IPS-18a (cell line): Measurements from ENCODE around the gene HNRNPH3.
"Not testable (repeated sequence)": the region's sequence is repeated elsewhere in the genome, so short reads cannot be mapped to it uniquely, and the experiment has no call there.

ENCODE experiments used
- H3K27ac ChIP-seq: one replicate; pipeline ENCODE4 v1.5.1; 2013; ENCODE audit warnings: low read length
- H3K27me3 ChIP-seq: one replicate; pipeline ENCODE4 v1.6.1; 2013; ENCODE audit warnings: mild to moderate bottlenecking, low read length; ENCODE audit not compliant: control insufficient read depth, insufficient read depth
- H3K36me3 ChIP-seq: one replicate; pipeline ENCODE4 v1.6.1; 2013; ENCODE audit warnings: low read depth, low read length; ENCODE audit not compliant: control insufficient read depth
- H3K4me1 ChIP-seq: one replicate; pipeline ENCODE4 v1.6.1; 2013; ENCODE audit warnings: low read depth, low read length; ENCODE audit not compliant: control insufficient read depth
- H3K4me3 ChIP-seq: one replicate; pipeline ENCODE4 v1.5.1; 2013; ENCODE audit warnings: low read length
- H3K9ac ChIP-seq: one replicate; pipeline ENCODE4 v1.6.1; 2013; ENCODE audit warnings: mild to moderate bottlenecking, low read length, moderate library complexity
- H3K9me3 ChIP-seq: one replicate; pipeline ENCODE4 v1.6.1; 2013; ENCODE audit warnings: low read depth, low read length; ENCODE audit not compliant: control insufficient read depth

HNRNPH3 gene

GRCh38 chr10:68305854-68306253, 26.0 kb upstream of the HNRNPH3 start:
- no peak overlapping the region for H3K27ac ChIP-seq
- H3K9me3 ChIP-seq = no peaks in the 10 kb centered on the region
- no peaks in the 10 kb centered on the region for H3K27me3 ChIP-seq
- H3K9ac ChIP-seq = no peak overlapping the region
- H3K36me3 ChIP-seq = no peaks in the 10 kb centered on the region
- H3K4me3 ChIP-seq = no peak overlapping the region
- peaks cover 5% of the 10 kb centered on the region for H3K4me1 ChIP-seq

GRCh38 chr10:68310531-68310930, 21.3 kb upstream of the HNRNPH3 start:
- Histone ChIP-seq H3K4me1 (peaks cover 5% of the 10 kb centered on the region), H3K36me3 (no peaks in the 10 kb centered on the region), H3K4me3 (no peak overlapping the region), H3K27ac (no peak overlapping the region), H3K27me3 (no peaks in the 10 kb centered on the region), H3K9me3 (no peaks in the 10 kb centered on the region), H3K9ac (no peak overlapping the region)

- H3K4me3 ChIP-seq, H3K9me3 ChIP-seq, H3K4me1 ChIP-seq, H3K36me3 ChIP-seq, H3K27ac ChIP-seq, H3K9ac ChIP-seq, H3K27me3 ChIP-seq: not testable (repeated sequence)
Measured at GRCh38 chr10:68314930-68315329, 16.9 kb upstream of the HNRNPH3 start.

GRCh38 chr10:68315582-68315981, 16.3 kb upstream of the HNRNPH3 start:
- no peak overlapping the region for H3K9ac ChIP-seq
- H3K36me3 ChIP-seq = no peaks in the 10 kb centered on the region
- no peaks in the 10 kb centered on the region for H3K27me3 ChIP-seq
- H3K9me3 ChIP-seq = peaks cover 5% of the 10 kb centered on the region
- H3K27ac ChIP-seq = no peak overlapping the region
- no peak overlapping the region for H3K4me3 ChIP-seq
- no peaks in the 10 kb centered on the region for H3K4me1 ChIP-seq

GRCh38 chr10:68318331-68319059, 13.4 kb upstream of the HNRNPH3 start:
- no peaks in the 10 kb centered on the region for H3K36me3 ChIP-seq
- no peak overlapping the region for H3K4me3 ChIP-seq
- peaks cover 5% of the 10 kb centered on the region for H3K9me3 ChIP-seq
- no peak overlapping the region for H3K27ac ChIP-seq
- H3K4me1 ChIP-seq = no peaks in the 10 kb centered on the region
- no peaks in the 10 kb centered on the region for H3K27me3 ChIP-seq
- no peak overlapping the region for H3K9ac ChIP-seq

GRCh38 chr10:68324396-68324795, 7.5 kb upstream of the HNRNPH3 start:
- H3K27me3 ChIP-seq, H3K27ac ChIP-seq, H3K36me3 ChIP-seq, H3K9me3 ChIP-seq, H3K4me3 ChIP-seq, H3K9ac ChIP-seq: not testable (repeated sequence)
- H3K4me1 ChIP-seq = peaks cover 10% of the 10 kb centered on the region

- Histone ChIP-seq H3K9me3 (no peaks in the 10 kb centered on the region), H3K9ac (peak overlapping the region; percentile 47), H3K27ac (peak overlapping the region; percentile 76), H3K27me3 (no peaks in the 10 kb centered on the region), H3K36me3 (peaks cover under 1% of the 10 kb centered on the region), H3K4me3 (peak overlapping the region; percentile 22), H3K4me1 (peaks cover 16% of the 10 kb centered on the region)
Measured at GRCh38 chr10:68327889-68328786, 3.7 kb upstream of the HNRNPH3 start.

GRCh38 chr10:68329506-68329861, 2.4 kb upstream of the HNRNPH3 start:
- Histone ChIP-seq H3K27ac (no peak overlapping the region), H3K36me3 (peaks cover 2% of the 10 kb centered on the region), H3K9me3 (no peaks in the 10 kb centered on the region), H3K4me1 (peaks cover 16% of the 10 kb centered on the region), H3K9ac (no peak overlapping the region), H3K4me3 (no peak overlapping the region), H3K27me3 (no peaks in the 10 kb centered on the region)

- peak overlapping the region; percentile 92 for H3K27ac ChIP-seq
- H3K9me3 ChIP-seq = no peaks in the 10 kb centered on the region
- H3K27me3 ChIP-seq = no peaks in the 10 kb centered on the region
- peaks cover 29% of the 10 kb centered on the region for H3K4me1 ChIP-seq
- peak overlapping the region; percentile 99 for H3K9ac ChIP-seq
- peaks cover 8% of the 10 kb centered on the region for H3K36me3 ChIP-seq
- peak overlapping the region; percentile 98 for H3K4me3 ChIP-seq
Measured at GRCh38 chr10:68330852-68331454, 911 bp upstream of the HNRNPH3 start.

- Histone ChIP-seq H3K27ac (peak within 1 kb of the TSS; percentile 96), H3K36me3 (peaks cover 10% of the 10 kb centered on the region), H3K9me3 (no peaks in the 10 kb centered on the region), H3K4me3 (peak within 1 kb of the TSS; percentile 98), H3K4me1 (peaks cover 30% of the 10 kb centered on the region), H3K9ac (peak within 1 kb of the TSS; percentile 99), H3K27me3 (no peaks in the 10 kb centered on the region)
Measured at GRCh38 chr10:68332259-68333057, 594 bp downstream of the HNRNPH3 start, which contains the start of gene PBLD. Gene PBLD (minus strand): TSS chr10:68332928. CDS start chr10:68306844, 26,084 bp downstream.

- H3K4me3 ChIP-seq = peak overlapping the region; percentile 98
- peak overlapping the region; percentile 96 for H3K27ac ChIP-seq
- H3K9ac ChIP-seq = peak overlapping the region; percentile 99
- H3K36me3 ChIP-seq = peaks cover 15% of the 10 kb centered on the region
- H3K4me1 ChIP-seq = peaks cover 27% of the 10 kb centered on the region
- H3K9me3 ChIP-seq = no peaks in the 10 kb centered on the region
- H3K27me3 ChIP-seq = no peaks in the 10 kb centered on the region
Measured at GRCh38 chr10:68333058-68333395, 1.2 kb downstream of the HNRNPH3 start.
